HG03442 (cell line): ENCODE measurements around the gene DNTT.

Experiments used
- ATAC-seq: cut with Tn5 transposase; IDR thresholded peaks from one replicate; pipeline ENCODE4 v1.9.1; 2021; ENCODE audit warnings: mild to moderate bottlenecking, moderate library complexity; ENCODE audit not compliant: unreplicated experiment

DNTT gene

GRCh38 chr10:96275685-96276418 lies 28.4 kb upstream of the DNTT start:
- no peak for ATAC-seq

GRCh38 chr10:96276426-96276825 lies 27.8 kb upstream of the DNTT start:
- ATAC-seq: no peak

- no peak for ATAC-seq
These were observed 27.4 kb upstream of the DNTT start for GRCh38 chr10:96276831-96277230.

- ATAC-seq: no peak
These were observed 25.0 kb upstream of the DNTT start for GRCh38 chr10:96279191-96279641.

- no peak for ATAC-seq
These were observed 23.4 kb upstream of the DNTT start for GRCh38 chr10:96280859-96281258.

- ATAC-seq: no peak
These were observed 22.7 kb upstream of the DNTT start for GRCh38 chr10:96281444-96282029.

GRCh38 chr10:96283351-96283750 lies 20.9 kb upstream of the DNTT start:
- no peak for ATAC-seq

GRCh38 chr10:96283756-96284155 lies 20.5 kb upstream of the DNTT start:
- no peak for ATAC-seq

GRCh38 chr10:96285331-96285752 lies 18.9 kb upstream of the DNTT start:
- no peak for ATAC-seq

- ATAC-seq: peak; percentile 63
These were observed 16.7 kb upstream of the DNTT start for GRCh38 chr10:96287392-96288105.

GRCh38 chr10:96288151-96288621 lies 16.0 kb upstream of the DNTT start:
- ATAC-seq: peak; percentile 59

GRCh38 chr10:96289218-96289910 lies 14.9 kb upstream of the DNTT start:
- no peak for ATAC-seq

- ATAC-seq: no peak
These were observed 13.7 kb upstream of the DNTT start for GRCh38 chr10:96290368-96291133.

GRCh38 chr10:96292971-96293920 lies 11.0 kb upstream of the DNTT start:
- ATAC-seq: peak; percentile 55

GRCh38 chr10:96295475-96295874 lies 8.8 kb upstream of the DNTT start:
- no peak for ATAC-seq

GRCh38 chr10:96297486-96297885 lies 6.7 kb upstream of the DNTT start:
- no peak for ATAC-seq

- ATAC-seq: no peak
These were observed 5.9 kb upstream of the DNTT start for GRCh38 chr10:96298362-96298761.

GRCh38 chr10:96299383-96299782 lies 4.9 kb upstream of the DNTT start:
- ATAC-seq: no peak

- no peak for ATAC-seq
These were observed 2.6 kb upstream of the DNTT start for GRCh38 chr10:96301616-96302015.
